BJ (cell line): ENCODE results near the gene SMAD6. TPM values are rescaled to one million over a fixed set of nuclear protein-coding genes. Genes with fewer than 3 reads are reported as not detected.
"Not testable (repeated sequence)": the region's sequence is repeated elsewhere in the genome, so short reads cannot be mapped to it uniquely, and the experiment has no call there.

ENCODE experiments used
- CTCF ChIA-PET: fragments of 350-600 bp; formaldehyde crosslinking; extraction: SDS; loops from one replicate; lab custom pipeline; 2021; ENCODE audit warnings: antibody characterized with exemption, inconsistent platforms; lab: Yijun Ruan, JAX
- POLR2A ChIA-PET: fragments of 300-600 bp; sonication (Branson Sonifier 250); formaldehyde crosslinking; extraction: SDS; loops from one replicate; lab custom pipeline; 2021; ENCODE audit warnings: antibody characterized with exemption; lab: Charles Lee
- DNase-seq: peaks from one replicate; pipeline ENCODE4 v3.0.0-alpha.2; 2011; ENCODE audit warnings: low read depth
- H3K27me3 ChIP-seq: 2 replicates; pipeline ENCODE4 v1.6.0; 2011; ENCODE audit warnings: low read length; ENCODE audit not compliant: control insufficient read depth, insufficient read depth
- H3K36me3 ChIP-seq: 2 replicates; pipeline ENCODE4 v1.5.1; 2011; ENCODE audit warnings: low read length; ENCODE audit not compliant: control insufficient read depth, insufficient read depth
- H3K4me3 ChIP-seq: 2 replicates; pipeline ENCODE4 v1.5.1; 2011; ENCODE audit warnings: low read depth, mild to moderate bottlenecking, control low read depth, low read length
- polyA plus RNA-seq: library from polyadenylated mRNA; depleted of rRNA; stranded (reverse); fragments of >200 nt; gene quantifications from 2 replicates; pipeline ENCODE4 v1.2.3, GENCODE V29; 2011
- TF ChIP-seq, protein P1 (sequence below): IDR thresholded peaks from 2 replicates; pipeline ENCODE4 v1.5.1; 2011; ENCODE audit warnings: low read depth, mild to moderate bottlenecking, control low read depth, inconsistent platforms, low read length, moderate library complexity; ENCODE audit not compliant: insufficient read depth

Gene SMAD6
- polyA plus RNA-seq, 1 experiment: 3.8 TPM

DNA sequence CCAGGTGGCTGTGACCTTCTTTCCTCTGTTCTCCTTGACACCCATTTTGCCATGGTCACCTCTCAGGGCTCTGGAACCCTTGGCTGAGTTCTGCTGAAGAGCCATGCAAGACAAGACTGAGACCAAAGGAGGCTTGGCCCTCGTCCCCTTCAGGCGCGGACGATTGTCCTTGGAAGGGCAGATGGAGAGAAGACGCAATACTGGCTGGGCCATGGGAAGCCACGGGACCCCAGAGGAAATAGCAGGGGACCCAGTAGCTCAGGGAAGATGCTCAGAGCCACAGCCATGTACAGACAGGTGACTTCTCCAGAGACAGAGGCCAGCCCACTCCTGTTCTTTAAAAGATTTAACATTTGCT, 125.6 kb downstream of the SMAD6 start:
- Histone ChIP-seq H3K36me3 (no peaks in the 10 kb centered on the region), H3K4me3 (no peak overlapping the region), H3K27me3 (no peaks in the 10 kb centered on the region)
- DNase-seq: no peak
- TF ChIP-seq, protein P1, sequence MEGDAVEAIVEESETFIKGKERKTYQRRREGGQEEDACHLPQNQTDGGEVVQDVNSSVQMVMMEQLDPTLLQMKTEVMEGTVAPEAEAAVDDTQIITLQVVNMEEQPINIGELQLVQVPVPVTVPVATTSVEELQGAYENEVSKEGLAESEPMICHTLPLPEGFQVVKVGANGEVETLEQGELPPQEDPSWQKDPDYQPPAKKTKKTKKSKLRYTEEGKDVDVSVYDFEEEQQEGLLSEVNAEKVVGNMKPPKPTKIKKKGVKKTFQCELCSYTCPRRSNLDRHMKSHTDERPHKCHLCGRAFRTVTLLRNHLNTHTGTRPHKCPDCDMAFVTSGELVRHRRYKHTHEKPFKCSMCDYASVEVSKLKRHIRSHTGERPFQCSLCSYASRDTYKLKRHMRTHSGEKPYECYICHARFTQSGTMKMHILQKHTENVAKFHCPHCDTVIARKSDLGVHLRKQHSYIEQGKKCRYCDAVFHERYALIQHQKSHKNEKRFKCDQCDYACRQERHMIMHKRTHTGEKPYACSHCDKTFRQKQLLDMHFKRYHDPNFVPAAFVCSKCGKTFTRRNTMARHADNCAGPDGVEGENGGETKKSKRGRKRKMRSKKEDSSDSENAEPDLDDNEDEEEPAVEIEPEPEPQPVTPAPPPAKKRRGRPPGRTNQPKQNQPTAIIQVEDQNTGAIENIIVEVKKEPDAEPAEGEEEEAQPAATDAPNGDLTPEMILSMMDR: no peak
- CTCF ChIA-PET: no interaction called here
- POLR2A ChIA-PET: no interaction called here

DNA sequence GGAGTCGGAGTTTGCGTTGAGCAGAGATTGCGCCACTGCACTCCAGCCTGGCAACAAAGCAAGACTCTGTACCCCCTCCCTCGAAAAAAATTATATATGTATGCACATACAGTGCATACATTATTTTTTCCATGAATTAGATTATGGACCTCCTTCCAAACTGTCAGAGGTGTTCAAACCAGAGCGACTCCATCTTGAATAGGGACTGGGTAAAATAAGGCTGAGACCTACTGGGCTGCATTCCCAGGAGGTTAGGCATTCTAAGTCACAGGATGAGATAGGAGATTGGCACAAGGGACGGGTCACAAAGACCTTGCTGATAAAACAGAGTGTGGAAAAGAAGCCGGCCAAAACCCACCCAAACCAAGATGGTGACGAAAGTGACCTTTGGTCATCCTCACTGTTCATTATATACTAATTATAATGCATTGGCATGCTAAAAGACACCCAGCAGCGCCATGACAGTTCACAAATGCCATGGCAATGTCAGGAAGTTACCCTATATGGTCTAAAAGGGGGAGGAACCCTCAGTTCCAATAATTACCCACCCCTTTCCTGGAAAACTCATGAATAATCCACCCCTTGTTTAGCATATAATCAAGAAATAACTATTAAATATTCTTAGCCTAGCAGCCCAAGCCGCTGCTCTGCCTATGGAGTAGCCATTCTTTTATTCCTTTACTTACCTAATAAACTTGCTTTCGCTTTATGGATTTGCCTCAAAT, 126.9 kb downstream of the SMAD6 start:
- POLR2A ChIA-PET, H3K36me3 ChIP-seq, H3K4me3 ChIP-seq, H3K27me3 ChIP-seq, DNase-seq, CTCF ChIA-PET: not testable (repeated sequence)

DNA sequence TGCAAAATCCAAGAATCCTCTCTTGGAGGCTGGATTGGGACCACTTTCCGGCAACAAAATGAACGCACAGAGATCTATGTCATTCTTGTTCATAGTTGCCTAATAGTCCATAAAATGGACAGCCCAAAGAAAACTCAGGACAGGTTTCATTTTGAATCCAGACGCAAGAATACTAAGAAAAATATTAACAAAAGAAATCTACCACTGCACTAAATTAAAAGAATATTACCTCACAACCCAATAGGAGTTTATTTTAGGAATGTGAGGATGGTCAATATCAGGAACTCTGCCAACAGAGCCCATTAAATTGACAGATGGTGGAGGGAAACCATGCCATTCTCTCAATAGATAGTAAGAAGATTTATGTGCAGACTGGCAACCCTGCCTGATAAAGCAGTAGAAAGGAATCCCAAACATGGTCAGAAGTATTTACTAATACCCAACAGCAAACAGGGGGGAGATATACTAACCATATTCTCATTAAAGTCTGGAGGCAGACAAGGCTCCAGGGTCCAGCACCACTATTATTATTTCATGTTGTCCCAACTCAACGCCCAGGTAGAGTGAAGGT, 127.6 kb downstream of the SMAD6 start:
- H3K36me3 ChIP-seq: no peaks in the 10 kb centered on the region
- no peak for DNase-seq
- H3K27me3 ChIP-seq: no peaks in the 10 kb centered on the region
- TF ChIP-seq, protein P1: no peak
- POLR2A ChIA-PET: interaction anchor here (0.6 kb wide), 1 partner anchor 13 kb away, joined by 17 read pairs; no protein-coding TSS in a partner anchor
- CTCF ChIA-PET: interaction anchor here (0.8 to 1.9 kb wide), 5 partner anchors 9 to 41 kb away, joined by 3 to 8 read pairs (median 3); no protein-coding TSS in a partner anchor
- no peak overlapping the region for H3K4me3 ChIP-seq

DNA sequence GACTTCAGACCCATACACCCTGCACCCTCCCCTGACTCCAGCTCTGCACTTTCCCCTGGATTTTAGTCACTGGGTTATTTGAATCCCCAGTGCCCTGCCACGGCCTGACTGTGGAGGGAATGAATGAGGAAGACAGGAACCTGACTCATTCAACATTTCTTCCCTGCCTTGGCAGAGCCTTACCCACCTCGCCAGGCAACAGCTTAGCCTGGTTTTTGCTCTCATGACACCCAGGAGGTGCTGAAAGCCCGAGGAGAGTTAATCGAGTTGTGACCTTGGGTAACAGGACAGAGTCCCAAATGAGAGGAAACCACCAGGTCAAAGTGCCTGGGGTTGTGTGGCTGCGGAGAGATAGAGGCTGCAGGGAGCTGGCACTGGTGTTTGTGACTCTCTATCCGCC, 128.3 kb downstream of the SMAD6 start:
- CTCF ChIA-PET: interaction anchor here (0.8 to 1.9 kb wide), 5 partner anchors 9 to 41 kb away, joined by 3 to 8 read pairs (median 3); no protein-coding TSS in a partner anchor
- DNase-seq: no peak
- H3K27me3 ChIP-seq: no peaks in the 10 kb centered on the region
- H3K36me3 ChIP-seq: no peaks in the 10 kb centered on the region
- TF ChIP-seq, protein P1: no peak
- POLR2A ChIA-PET: interaction anchor here (0.6 kb wide), 1 partner anchor 12 kb away, joined by 17 read pairs; no protein-coding TSS in a partner anchor
- H3K4me3 ChIP-seq: no peak overlapping the region

DNA sequence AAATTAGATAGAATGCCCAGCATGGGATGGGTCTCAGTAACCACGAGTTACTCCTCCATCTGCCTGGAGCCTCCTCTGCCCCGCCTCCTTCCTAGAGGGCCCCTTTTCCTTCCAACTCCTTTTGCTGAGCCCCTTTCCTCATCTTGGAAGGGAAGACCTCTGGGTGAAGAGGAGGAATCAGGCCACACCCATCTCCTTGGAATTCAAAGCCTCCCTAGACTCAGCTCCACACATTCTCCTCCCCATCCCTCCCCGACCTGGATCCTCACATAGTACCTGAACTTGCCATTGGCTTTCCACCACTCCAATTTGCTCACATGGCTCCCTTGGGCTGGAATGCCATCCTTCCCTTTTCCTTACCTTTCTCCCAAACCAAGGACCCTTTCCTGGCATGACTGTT, 128.8 kb downstream of the SMAD6 start:
- TF ChIP-seq, protein P1: no peak
- ChIA-PET CTCF (interaction anchor here (0.9 to 1.9 kb wide), 4 partner anchors 9 to 42 kb away, joined by 3 to 8 read pairs (median 4); no protein-coding TSS in a partner anchor), POLR2A (no interaction called here)

More for the DNA sequence above, 128.8 kb downstream of the SMAD6 start:
- Histone ChIP-seq H3K36me3 (no peaks in the 10 kb centered on the region), H3K4me3 (no peak overlapping the region), H3K27me3 (no peaks in the 10 kb centered on the region)
- DNase-seq: no peak
